ENCODE measurements around the gene LIPJ.

DNA sequence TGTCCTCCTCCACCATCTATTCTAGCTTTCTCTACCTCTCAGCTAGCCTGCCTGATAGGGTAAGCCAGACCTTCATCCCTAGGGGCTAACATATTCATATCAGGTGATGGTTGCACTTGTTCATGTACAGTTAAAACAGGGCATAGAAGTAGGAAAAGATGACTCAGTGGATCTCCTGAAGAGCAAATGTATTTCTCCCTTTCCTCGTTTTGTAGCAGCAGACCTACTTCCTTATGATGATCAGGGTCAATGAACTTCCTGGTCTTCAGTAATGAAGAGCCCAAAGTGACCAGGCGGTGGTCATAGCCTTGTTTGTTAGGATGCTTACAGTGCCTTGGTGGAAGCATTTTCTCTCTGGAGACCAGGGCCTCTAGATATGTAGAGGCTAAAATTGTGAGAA lies 6.3 kb downstream of the LIPJ start:
- TF ChIP-seq, protein P1, sequence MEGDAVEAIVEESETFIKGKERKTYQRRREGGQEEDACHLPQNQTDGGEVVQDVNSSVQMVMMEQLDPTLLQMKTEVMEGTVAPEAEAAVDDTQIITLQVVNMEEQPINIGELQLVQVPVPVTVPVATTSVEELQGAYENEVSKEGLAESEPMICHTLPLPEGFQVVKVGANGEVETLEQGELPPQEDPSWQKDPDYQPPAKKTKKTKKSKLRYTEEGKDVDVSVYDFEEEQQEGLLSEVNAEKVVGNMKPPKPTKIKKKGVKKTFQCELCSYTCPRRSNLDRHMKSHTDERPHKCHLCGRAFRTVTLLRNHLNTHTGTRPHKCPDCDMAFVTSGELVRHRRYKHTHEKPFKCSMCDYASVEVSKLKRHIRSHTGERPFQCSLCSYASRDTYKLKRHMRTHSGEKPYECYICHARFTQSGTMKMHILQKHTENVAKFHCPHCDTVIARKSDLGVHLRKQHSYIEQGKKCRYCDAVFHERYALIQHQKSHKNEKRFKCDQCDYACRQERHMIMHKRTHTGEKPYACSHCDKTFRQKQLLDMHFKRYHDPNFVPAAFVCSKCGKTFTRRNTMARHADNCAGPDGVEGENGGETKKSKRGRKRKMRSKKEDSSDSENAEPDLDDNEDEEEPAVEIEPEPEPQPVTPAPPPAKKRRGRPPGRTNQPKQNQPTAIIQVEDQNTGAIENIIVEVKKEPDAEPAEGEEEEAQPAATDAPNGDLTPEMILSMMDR (IDR thresholded peaks at IDR 0.05), result no peak
- no peak for TF ChIP-seq CHD2 (IDR thresholded peaks at IDR 0.05; ENCODE audit: low read length, partially characterized antibody)
- no peak for TF ChIP-seq GATA3 (IDR thresholded peaks at IDR 0.05; ENCODE audit: borderline replicate concordance)
- TF ChIP-seq POLR2A (IDR thresholded peaks at IDR 0.05; ENCODE audit: low read length), result no peak
